Esophagus muscularis mucosa (tissue), 4 donors: ENCODE measurements around the gene LHFPL6. TPM values are rescaled to one million over a fixed set of nuclear protein-coding genes. Genes with fewer than 3 reads are reported as not detected.
A peak's percentile ranks its signal among the peaks of the same experiment; 100 is the strongest.

Experiments used
- DNase-seq: peaks from one replicate; pipeline ENCODE4 v3.0.0-alpha.2; 2017; ENCODE audit errors: extremely low spot score
- H3K27ac ChIP-seq, 4 donors: fragments of 200-600 bp; sonication (generic); replicated peaks in 1 of 4; 1 replicate in 3 of 4; 2 replicates in 1 of 4; pipeline ENCODE4 v1.5.1; 2016 to 2019; ENCODE audit warnings: mild to moderate bottlenecking in 1 of 4
- H3K27me3 ChIP-seq, 4 donors: fragments of 200-600 bp; sonication (generic); one replicate each; pipeline versions ENCODE4 v1.5.1 to v1.6.0; 2016 to 2019
- H3K36me3 ChIP-seq, 4 donors: fragments of 200-600 bp; sonication (generic); one replicate each; pipeline ENCODE4 v1.5.1; 2016 to 2019
- H3K4me1 ChIP-seq, 4 donors: fragments of 200-600 bp; sonication (generic); one replicate each; pipeline ENCODE4 v1.5.1; 2016 to 2019
- H3K4me3 ChIP-seq, 4 donors: fragments of 200-600 bp; sonication (generic); 1 replicate in 2 of 4; 2 replicates in 2 of 4; pipeline ENCODE4 v1.5.1; 2016 to 2019; ENCODE audit warnings: mild to moderate bottlenecking in 4 of 4, moderate library complexity in 1 of 4
- H3K9me3 ChIP-seq, 4 donors: fragments of 200-600 bp; sonication (generic); 1 replicate in 3 of 4; 2 replicates in 1 of 4; pipeline ENCODE4 v1.5.1; 2016 to 2019
- CTCF ChIP-seq, 3 experiments: fragments of 200-600 bp in 2 of 3; fragments of 450-650 bp in 1 of 3; sonication (generic) in 2 of 3; IDR thresholded peaks; one replicate each; pipeline ENCODE4 v1.5.1; 2017 to 2019; ENCODE audit warnings: antibody characterized with exemption in 3 of 3, mild to moderate bottlenecking in 2 of 3, moderate library complexity in 1 of 3
- EP300 ChIP-seq: sonication (generic); formaldehyde crosslinking; IDR thresholded peaks from one replicate; pipeline ENCODE4 v1.6.1; 2017; ENCODE audit warnings: antibody characterized with exemption
- POLR2A ChIP-seq: fragments of 450-650 bp; IDR thresholded peaks from one replicate; pipeline ENCODE4 v1.6.1; 2017; ENCODE audit warnings: antibody characterized with exemption, moderate library complexity, mild to moderate bottlenecking, low read depth
- POLR2AphosphoS5 ChIP-seq, 2 donors: sonication (generic); formaldehyde crosslinking; IDR thresholded peaks; one replicate each; pipeline ENCODE4 v1.6.1; 2017; ENCODE audit warnings: antibody characterized with exemption in 2 of 2
- WGBS: methylation state at CpG from one replicate; pipeline ENCODE4 v1.1.5; 2018; 5-methylcytosine and 5-hydroxymethylcytosine counted together
- intact Hi-C: fragments of 100-400 bp; cut with DNase I; formaldehyde crosslinking; loops from one replicate; pipeline ENCODE4 v1.15.1; 2023
- total RNA-seq, 4 donors: library from RNA; depleted of rRNA; stranded (reverse); fragments of >200 nt; gene quantifications; one replicate each; pipeline versions ENCODE4 v1.1.0 to v1.2.1, GENCODE V29; 2016

The LHFPL6 gene
- total RNA-seq, 4 donors from 2014 or later = 55.6 to 75.9 (median 72.0) TPM

GRCh38 chr13:39326469-39327171, 276.4 kb downstream of the LHFPL6 start:
- Histone ChIP-seq H3K4me1 (peaks cover 0 to 20% (median 16%) of the 10 kb centered on the region in 4 donors), H3K9me3 (no peaks in the 10 kb centered on the region), H3K27ac (no peak overlapping the region), H3K4me3 (no peak overlapping the region), H3K27me3 (no peaks in the 10 kb centered on the region), H3K36me3 (no peaks in the 10 kb centered on the region)
- WGBS = 71% methylated on average over 4 of the region's 4 CpGs
- TF ChIP-seq POLR2AphosphoS5 (IDR thresholded peaks at IDR 0.05) (no peak), CTCF (IDR thresholded peaks at IDR 0.05) (no peak), POLR2A (no peak), EP300 (no peak)
- intact Hi-C loops = no loop called here
- no peak for DNase-seq

- 97% methylated on average over 4 of the region's 4 CpGs for WGBS
- intact Hi-C loops = no loop called here
- no peak for TF ChIP-seq CTCF (IDR thresholded peaks at IDR 0.05)
- TF ChIP-seq EP300 = no peak
- no peak for TF ChIP-seq POLR2A
- no peak for TF ChIP-seq POLR2AphosphoS5 (IDR thresholded peaks at IDR 0.05)
- H3K27me3 ChIP-seq = no peaks in the 10 kb centered on the region
- H3K27ac ChIP-seq = no peak overlapping the region
- no peak overlapping the region for H3K4me3 ChIP-seq
- no peaks in the 10 kb centered on the region for H3K36me3 ChIP-seq
- H3K4me1 ChIP-seq = peaks cover 12 to 28% (median 23%) of the 10 kb centered on the region in 4 donors
- no peak for DNase-seq
- no peaks in the 10 kb centered on the region for H3K9me3 ChIP-seq
These were observed 278.1 kb downstream of the LHFPL6 start for GRCh38 chr13:39324806-39325311.

- no peak for TF ChIP-seq POLR2A
- no peak for TF ChIP-seq EP300
- no peak for TF ChIP-seq CTCF (IDR thresholded peaks at IDR 0.05)
- no peaks in the 10 kb centered on the region for H3K9me3 ChIP-seq
- H3K36me3 ChIP-seq = no peaks in the 10 kb centered on the region
- WGBS = 60% methylated on average over 3 of the region's 3 CpGs
- intact Hi-C loops = no loop called here
- peaks cover 12 to 33% (median 25%) of the 10 kb centered on the region in 4 donors for H3K4me1 ChIP-seq
- no peaks in the 10 kb centered on the region for H3K27me3 ChIP-seq
- H3K4me3 ChIP-seq = no peak overlapping the region
- no peak for DNase-seq
- no peak overlapping the region for H3K27ac ChIP-seq
These were observed 280.0 kb downstream of the LHFPL6 start for GRCh38 chr13:39322836-39323585.

GRCh38 chr13:39321574-39321973, 281.4 kb downstream of the LHFPL6 start:
- Histone ChIP-seq H3K4me1 (peaks cover 24 to 47% (median 39%) of the 10 kb centered on the region in 4 donors), H3K27me3 (no peaks in the 10 kb centered on the region), H3K27ac (no peak overlapping the region), H3K9me3 (no peaks in the 10 kb centered on the region), H3K4me3 (no peak overlapping the region), H3K36me3 (no peaks in the 10 kb centered on the region)
- no peak for DNase-seq
- 55% methylated on average over 1 of the region's 1 CpG for WGBS
- intact Hi-C loops = no loop called here
- TF ChIP-seq POLR2A (no peak), POLR2AphosphoS5 (IDR thresholded peaks at IDR 0.05) (peak; percentile 29 to 39), EP300 (no peak), CTCF (IDR thresholded peaks at IDR 0.05) (no peak)
